Activated T-cell treated with anti-CD3 and anti-CD28 coated beads for 48 hours (primary cell): ENCODE measurements around the gene MON2.
"Not testable (repeated sequence)": the region's sequence is repeated elsewhere in the genome, so short reads cannot be mapped to it uniquely, and the experiment has no call there.

ENCODE experiments used
- DNase-seq: peaks from one replicate; pipeline ENCODE4 v3.0.0-alpha.2; 2020; ENCODE audit warnings: low read depth

The MON2 gene

DNA sequence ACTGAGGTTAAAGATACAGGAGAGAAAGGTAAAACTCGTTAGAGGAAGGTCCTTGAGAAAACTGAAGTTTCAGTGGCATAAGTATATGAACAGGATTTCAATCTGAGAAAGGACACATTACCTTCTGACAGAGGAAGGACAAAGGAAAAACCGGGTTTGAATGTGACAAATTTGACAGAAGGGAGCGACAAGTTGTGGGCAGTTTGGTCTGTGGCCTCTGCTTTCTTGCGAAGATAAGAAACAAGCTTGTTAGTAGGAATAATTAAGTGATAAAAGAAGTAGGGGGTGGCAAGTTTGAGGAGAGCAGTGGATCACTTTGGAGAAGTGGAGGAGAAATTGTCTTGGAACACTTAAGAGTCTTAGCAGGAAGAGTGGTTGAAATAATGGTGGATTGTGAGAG is 5.1 kb downstream of the MON2 start:
- no peak for DNase-seq

DNA sequence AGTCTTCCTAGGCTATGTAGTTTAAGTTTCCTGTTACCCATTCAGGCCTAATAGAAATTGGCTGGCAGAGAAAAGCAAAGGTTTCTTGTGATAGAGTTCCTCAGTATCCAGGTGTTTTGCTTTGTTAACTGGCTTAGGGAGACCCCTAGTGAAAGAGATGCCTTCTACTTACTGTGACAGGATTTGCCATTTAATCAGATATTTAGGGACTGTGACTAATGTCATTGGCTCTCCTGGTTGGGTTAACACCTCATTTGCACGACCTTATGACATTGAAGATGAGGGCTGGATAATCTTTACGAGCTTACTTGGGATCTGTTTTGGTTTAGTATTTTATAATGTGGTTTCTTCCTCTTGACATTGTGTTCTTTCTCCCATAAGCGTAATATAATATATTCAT is 5.8 kb downstream of the MON2 start:
- DNase-seq = no peak

DNA sequence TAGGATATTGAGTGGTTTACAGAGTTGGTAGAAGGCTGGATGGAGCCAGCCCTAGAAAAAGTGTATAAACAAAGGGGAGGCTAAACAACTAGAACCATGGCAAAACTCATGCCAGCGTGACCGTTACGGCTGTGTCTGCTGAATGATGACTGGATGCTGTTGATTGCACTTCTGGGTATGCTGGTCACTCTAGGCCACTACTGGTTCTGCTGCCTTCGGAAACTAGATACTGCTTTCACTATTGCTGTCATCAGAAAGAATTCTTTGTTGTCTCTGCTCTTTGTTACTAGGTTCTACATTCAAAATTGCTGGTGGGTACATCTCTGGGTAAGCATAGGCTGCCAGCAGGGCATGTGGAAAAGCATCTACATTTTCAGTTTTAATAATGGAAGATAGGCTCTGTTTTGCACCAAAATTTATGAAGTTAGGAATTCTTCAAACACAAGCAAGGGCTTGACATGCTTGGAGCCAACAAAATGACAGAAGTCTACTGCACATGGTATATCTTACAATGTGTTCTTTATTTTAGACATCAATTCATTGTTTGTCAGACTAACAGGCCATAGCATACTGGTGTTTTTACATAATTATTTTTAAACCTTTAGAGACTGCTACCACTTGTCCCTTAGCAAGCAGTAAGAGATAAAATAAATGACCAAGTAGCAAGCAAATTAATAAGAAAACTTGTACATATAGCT is 15.4 kb downstream of the MON2 start:
- DNase-seq = no peak

DNA sequence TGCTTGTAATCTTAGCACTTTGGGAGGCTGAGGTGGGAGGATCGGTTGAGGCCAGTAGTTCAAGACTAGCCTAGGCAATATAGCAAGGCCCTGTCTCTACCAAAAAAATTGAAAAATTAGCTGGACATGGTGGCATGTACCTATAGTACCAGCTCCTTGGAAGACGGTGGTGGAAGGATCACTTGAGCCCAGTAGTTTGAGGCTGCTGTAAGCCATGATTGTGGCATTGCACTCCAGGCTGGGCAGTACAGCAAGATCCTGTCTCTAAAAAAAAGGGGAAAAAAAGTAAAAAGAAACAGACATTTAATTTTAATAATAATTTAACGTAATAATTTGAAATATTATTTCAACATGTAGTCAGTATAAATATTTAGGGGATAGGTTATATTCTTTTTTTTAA is 16.1 kb downstream of the MON2 start:
- no peak for DNase-seq

DNA sequence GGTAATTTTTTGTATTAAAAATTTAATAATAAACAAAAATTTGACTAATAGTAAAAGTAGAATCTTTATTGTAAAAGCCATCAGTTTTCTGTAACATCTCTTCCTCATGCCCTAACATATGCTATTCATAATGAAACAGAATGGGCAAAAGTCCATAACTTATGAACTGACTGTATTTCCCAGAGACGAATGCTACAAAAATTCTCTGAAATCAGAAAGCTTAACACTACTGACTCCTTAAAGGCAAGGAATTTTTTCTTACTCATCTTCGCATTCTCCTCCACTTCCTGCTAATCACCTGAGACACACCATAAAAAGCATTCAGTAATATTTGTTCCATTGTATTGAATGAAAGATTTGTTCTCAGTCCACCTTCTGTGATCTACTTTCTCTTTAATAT is 17.6 kb downstream of the MON2 start:
- DNase-seq = no peak

DNA sequence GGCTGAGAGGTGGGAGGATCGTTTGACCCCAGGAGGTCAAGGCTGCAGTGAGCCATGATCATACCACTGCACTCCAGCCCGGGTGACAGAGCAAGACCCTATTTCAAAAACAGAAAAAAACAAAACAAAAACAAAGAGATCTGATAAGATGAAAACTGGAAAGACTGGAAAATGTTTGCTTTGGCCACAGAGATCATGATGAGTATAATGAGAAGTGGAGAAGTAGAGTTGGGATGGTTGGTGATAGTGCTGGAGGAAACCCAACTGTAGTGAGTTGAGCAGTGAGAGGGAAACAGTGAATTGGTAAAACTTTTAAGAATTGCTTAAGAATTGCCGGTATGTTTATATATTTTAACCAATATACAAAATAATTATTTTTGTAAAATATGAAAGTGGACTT is 39.2 kb downstream of the MON2 start:
- no peak for DNase-seq

DNA sequence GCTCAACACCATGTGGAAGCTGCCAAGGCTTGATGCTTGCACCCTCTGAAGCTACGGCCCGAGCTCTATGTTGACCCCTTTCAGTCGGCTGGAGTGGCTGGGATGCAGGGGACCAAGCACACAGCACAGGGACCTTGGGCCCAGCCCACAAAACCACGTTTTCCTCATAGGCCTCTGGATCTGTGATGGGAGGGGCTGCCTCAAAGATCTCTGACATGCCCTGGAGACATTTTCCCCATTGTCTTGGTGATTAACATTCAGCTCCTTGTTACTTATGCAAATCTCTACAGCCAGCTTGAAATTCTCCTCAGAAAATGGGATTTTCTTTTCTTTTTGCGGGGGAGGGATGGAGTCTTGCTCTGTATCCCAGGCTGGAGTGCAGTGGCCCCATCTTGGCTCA is 46.3 kb downstream of the MON2 start:
- no peak for DNase-seq

DNA sequence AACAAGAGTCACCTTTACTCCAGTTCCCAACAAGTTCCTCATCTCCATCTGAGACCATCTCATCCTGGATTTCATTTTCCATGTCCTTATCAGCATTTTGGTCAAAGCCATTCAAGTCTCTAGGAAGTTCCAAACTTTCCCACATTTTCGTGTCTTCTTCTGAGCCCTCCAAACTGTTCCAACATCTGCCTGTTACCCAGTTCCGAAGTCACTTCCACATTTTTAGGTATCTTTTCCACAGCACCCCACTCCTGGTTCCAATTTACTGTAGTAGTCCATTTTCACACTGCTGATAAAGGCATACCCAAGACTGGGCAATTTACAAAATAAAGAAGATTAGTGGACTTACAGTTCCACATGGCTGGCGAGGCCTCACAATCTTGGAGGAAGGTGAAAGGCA is 47.5 kb downstream of the MON2 start:
- not testable (repeated sequence) for DNase-seq

DNA sequence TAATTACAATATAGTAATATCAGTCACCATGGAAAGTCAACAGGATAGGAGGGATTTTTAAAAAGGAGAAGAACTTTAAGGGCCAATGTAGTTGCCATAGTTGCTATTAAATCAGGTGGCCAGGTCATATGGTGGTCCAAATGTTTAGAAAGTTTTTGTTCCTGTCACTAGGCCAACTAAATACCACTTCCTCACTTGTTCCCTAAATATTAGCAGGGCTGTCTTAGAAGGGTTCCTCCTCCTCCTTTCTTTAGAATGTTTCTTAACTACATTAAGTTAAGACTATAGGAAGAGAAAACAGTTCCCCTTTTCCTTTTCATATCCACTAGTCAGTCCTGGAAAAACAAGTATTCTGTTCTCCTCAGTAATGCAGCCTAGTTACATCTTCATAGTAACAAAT is 50.3 kb downstream of the MON2 start:
- DNase-seq = no peak

DNA sequence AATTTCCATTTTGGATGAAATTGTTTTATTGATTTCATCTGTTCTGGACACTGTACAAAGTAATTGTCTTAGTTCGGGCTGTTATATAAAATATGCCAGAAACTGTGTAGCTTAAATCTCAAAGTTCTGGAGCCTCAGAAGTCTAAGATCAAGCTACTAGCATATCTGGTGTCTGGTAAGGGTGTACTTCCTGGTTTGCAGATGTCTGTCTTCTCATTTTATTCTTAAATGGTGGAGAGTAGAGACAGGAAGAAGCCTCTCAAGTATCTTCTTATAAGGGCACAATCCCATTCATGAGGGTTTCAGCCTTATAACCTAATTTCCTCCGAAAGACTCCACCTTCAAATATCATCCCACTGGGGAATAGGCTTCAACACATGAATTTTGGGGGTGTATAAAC is 51.3 kb downstream of the MON2 start:
- DNase-seq = no peak

DNA sequence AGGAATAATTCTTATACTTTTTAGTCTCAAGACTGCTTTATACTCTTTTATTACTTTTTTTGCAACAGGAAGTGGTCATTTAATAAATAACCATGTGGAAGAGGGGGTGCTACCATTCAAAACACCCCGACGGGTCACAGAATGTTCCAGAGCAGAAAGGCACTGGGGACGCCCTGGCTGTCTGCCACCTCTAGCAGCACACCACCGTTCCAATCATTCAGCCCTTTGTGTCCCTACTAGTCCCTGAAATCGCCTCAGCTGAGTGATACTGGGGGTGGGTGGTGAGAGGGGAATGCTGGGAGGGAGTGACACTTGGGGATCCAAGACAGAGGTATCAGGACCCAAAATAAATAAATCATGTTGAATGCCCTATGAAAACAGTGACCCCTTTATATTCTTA is 52.4 kb downstream of the MON2 start:
- DNase-seq = no peak

DNA sequence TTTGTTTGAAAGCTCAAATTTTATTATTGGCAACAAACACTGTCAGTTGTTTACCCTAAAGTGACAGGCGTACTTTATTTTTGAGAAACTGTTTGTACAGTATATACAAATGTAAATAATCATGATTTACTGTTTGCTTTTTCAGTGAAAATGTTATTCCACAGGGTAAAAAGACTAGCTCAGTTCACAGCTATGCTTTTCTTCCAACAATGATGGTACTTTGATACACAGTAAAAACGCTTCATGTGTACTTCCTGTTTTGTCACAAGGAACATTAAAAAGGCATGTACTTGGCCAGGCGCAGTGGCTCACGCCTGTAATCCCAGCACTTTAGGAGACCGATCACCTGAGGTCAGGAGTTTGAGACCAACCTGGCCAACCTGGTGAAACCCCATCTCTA is 53.7 kb downstream of the MON2 start:
- no peak for DNase-seq

DNA sequence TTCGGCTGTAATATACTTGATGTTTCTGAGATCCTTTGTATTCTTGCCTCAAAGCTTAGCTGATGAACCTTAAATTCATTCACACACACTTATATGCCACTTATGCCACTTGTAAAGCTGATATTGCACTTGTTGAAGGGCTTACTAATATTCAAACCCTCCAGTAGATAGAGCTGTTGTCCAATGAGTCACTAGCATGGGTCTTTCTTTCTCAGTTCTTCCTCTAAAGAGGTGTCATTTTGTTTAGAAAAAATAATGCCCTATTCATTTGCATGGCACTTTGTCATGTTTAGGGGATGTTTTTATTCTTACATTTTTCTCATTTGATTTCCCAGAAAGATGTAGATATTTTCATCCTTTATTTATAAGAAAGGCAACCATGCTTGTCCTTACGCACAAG is 56.4 kb downstream of the MON2 start:
- no peak for DNase-seq

DNA sequence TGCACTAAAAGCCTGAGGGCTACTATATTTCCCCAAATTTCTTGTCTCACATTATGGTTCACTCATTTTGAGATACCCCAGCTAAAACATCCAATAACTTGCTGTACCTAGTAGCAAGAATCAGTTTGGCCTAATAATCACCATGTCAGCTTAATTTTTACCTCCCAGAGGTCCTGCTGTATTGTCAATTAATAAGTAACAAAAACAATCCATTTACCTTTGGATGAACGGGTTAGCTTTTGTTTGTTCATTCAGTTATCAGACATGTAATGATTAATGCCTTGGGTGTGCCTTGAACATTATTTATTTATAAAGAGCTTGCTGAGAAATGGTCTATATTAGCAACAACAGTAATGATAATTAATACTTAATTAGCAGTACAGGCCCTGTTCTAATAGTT is 57.0 kb downstream of the MON2 start:
- no peak for DNase-seq

DNA sequence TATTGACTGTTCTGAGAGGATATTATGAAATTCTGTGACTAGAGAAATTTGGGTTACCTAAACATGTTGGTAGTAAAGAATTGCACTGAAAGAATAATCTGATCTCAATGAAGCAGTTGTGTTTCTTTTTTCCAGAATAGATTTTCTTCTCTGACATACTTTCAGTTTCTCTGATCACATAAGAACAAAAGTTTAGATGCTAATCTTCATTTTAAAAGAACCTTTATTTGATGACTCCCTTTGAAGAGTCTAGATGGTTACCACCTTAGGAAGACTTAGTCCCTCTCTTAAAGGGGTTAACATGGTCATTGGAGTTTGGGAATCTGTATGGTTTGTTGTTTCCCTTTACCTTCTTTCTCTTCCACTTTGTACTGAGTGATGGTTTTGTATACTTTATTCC is 58.6 kb downstream of the MON2 start:
- no peak for DNase-seq

DNA sequence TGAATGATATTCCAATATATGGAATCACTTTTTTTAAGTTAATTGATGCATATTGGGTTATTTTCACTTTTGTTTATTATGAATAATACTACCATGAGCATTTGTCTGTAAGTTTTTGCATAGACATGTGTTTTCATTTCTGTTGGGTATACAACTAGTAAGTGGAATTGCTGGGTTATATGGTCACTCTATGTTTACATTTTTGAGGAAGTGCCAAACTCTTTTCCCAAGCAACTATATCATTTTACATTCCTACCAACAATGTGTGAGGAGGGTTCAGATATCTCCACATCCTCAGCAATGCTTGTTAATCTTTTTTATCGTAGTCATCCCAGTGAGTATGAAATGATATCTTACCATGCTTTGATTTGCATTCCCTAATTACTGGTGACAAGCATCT is 64.0 kb downstream of the MON2 start:
- no peak for DNase-seq

DNA sequence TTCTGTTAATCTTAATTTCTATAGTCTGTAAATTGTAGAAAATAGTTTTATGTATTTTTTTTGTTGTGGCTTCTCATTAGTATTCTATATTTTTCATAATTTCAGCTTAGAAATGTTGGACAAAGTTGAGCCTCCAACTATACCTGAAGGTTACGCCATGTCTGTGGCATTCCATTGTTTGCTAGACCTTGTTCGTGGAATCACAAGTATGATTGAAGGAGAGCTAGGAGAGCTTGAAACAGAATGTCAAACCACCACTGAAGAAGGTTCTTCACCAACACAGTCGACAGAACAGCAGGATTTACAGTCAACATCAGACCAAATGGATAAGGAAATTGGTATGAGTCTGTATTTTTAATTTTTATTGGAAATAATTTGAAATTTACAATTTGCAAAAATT is 65.7 kb downstream of the MON2 start:
- DNase-seq = no peak

DNA sequence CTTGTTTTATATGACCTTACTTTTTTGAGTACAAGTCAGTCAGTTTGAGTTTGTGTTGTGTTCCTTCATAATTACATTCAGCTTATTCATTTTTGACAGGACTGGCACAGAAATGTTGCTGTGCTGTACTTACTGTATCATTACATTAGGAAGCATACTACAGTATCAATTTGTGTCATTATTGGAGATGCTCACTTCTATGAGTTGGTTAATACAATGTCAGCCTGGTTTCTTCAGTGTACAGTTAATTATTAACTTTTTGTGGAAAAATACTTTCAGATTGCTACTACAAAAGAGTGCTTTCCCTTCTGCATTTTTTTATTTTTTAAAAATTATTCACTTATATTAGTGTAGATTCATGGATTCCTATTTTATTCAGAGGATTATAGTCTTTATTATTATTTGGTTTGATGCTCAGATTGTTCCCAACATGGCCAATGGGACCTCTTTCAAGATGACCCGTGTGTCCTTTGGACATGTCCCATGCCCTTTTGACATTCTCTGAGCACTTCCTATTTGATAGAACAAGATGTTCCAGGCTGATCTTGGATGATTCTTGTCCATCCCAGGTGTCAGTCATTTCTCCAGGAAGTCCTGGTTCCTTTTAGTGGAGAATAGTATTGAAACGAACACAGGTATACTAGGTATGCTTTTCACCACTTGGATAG is 66.6 kb downstream of the MON2 start:
- no peak for DNase-seq

DNA sequence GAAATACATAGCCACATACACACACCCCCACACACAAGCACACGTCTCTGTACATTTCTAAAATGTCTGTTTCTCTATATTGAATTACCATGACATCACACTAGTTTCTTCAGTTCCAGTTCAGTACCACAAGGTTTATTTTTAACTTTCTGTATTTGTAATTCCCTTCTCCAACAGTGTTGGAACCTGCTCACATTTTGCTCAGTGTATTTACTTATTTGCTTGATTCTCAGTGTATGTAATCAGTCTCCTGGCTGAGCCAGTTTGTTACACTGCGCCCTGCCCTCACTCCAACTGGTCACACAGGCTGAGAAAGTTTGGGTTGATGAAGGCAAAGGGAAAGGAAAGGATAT is 67.1 kb downstream of the MON2 start:
- no peak for DNase-seq

DNA sequence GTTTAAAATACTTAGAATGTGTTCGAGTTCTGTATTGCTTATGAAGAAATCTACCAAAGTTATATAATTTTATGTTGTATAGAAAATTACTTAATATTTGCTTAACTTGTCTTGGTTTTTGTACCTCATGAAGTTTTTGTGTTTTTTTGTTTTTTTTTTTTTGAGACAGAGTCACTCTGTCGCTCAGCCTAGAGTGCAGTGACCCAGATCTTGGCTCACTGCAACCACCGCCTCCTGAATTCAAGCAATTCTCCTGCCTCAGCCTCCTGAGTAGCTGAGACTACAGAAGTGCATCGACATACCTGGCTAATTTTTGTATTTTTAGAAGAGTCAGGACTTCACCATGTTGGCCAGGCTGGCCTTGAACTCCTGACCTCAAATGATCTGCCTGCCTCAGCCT is 69.9 kb downstream of the MON2 start:
- DNase-seq = no peak

DNA sequence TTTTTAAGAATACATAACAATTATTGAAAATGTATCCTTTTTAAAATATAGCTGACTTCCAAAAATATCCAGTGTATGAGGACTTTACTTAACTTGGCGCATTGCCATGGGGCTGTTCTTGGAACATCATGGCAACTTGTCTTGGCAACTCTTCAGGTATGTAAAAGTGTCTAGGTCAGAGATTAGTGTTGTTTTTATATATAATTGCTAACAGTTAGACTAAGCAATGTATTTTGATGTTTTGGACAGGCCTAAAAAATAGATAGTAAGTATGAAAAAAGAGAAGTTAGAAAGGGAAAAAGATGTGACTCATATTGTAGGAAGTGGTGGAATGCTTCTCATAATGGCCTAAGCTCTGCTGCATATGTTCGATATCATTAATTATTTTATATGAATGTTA is 70.9 kb downstream of the MON2 start:
- no peak for DNase-seq

DNA sequence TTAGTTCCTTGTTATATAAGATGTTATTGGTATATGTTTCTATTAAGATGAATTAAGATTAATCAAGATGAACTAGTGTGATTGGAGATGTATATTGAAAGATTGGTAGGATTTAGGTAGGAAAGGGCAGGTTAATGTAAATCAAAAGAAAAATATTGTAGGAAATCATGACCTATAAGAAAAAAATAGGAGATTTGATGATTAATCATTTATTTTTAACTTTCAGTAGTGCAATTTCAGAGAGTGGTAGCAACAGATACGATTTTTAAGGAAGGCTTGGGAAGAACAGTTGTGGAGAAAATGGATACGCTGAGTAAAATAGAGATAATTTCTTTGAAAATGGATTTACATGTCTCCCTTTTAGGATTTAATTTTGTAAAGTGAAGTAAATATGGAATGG is 73.7 kb downstream of the MON2 start:
- DNase-seq = no peak

DNA sequence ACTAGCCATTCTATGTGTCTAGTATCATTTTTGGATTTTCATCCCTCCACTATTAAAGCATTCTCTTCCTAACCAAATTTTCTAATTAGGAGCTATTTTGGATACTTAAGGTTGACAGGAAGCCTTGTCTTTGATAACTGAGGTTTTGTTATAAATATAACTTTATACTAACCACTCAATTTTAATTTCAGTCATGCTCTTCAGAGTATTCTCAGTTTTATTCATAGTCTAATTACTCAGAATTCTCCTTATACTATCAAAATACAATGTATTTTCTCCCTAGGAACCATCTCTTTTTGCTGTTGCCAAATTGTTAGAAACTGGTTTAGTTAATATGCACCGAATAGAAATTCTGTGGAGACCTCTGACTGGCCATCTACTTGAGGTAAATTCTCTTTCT is 76.2 kb downstream of the MON2 start:
- DNase-seq = no peak

DNA sequence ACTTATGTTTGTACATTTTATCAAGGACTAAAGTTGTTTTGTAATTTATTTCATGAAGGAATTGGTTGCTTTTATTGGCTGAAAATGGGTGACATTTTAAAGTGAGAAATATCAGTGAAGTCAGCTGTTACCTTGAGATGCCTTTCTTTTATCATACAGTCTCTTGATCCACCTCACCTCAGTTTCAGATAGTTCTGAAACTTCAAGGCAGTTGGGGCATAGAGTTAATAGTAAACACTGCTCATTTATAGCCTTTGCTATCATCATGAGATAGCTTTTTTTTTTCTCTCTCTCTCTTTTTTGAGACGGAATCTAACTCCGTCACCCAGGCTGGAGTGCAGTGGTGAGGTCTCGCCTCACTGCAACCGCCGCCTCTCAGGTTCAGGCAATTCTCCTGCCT is 76.7 kb downstream of the MON2 start:
- no peak for DNase-seq
